Esophagus squamous epithelium (tissue), 5 donors: Measurements from ENCODE around the gene FIGLA. TPM values are rescaled to one million over a fixed set of nuclear protein-coding genes. Genes with fewer than 3 reads are reported as not detected.

Source experiments
- DNase-seq: peaks from one replicate; lab custom pipeline; 2025; lab: John Stamatoyannopoulos, UW
- H3K27ac ChIP-seq, 4 donors: fragments of 200-600 bp; sonication (generic); one replicate each; pipeline ENCODE4 v1.5.1; 2016 to 2019; ENCODE audit warnings: mild to moderate bottlenecking in 1 of 4
- H3K27me3 ChIP-seq, 4 donors: fragments of 200-600 bp; sonication (generic); 1 replicate in 3 of 4; 2 replicates in 1 of 4; pipeline versions ENCODE4 v1.5.1 to v1.6.0; 2017 to 2021; ENCODE audit warnings: antibody characterized with exemption in 1 of 4
- H3K36me3 ChIP-seq, 3 donors: fragments of 200-600 bp; sonication (generic); one replicate each; pipeline ENCODE4 v1.5.1; 2016 to 2019
- H3K4me1 ChIP-seq, 3 donors: fragments of 200-600 bp; sonication (generic); one replicate each; pipeline ENCODE4 v1.5.1; 2017 to 2019
- H3K4me3 ChIP-seq, 4 donors: fragments of 200-600 bp; sonication (generic); 1 replicate in 3 of 4; 2 replicates in 1 of 4; pipeline ENCODE4 v1.5.1; 2016 to 2019; ENCODE audit warnings: mild to moderate bottlenecking in 2 of 4, moderate library complexity in 1 of 4
- H3K9me3 ChIP-seq, 3 donors: fragments of 200-600 bp; sonication (generic); one replicate each; pipeline ENCODE4 v1.5.1; 2016 to 2019
- POLR2A ChIP-seq, 4 donors: fragments of 450-650 bp; IDR thresholded peaks; one replicate each; pipeline ENCODE4 v1.6.1; 2017; ENCODE audit warnings: antibody characterized with exemption in 4 of 4, mild to moderate bottlenecking in 4 of 4, moderate library complexity in 3 of 4
- WGBS, 2 donors: methylation state at CpG; one replicate each; pipeline ENCODE4 v1.1.5; 2018; 5-methylcytosine and 5-hydroxymethylcytosine counted together
- intact Hi-C: fragments of 100-400 bp; cut with DNase I; formaldehyde crosslinking; loops from one replicate; pipeline ENCODE4 v1.15.0; 2022
- total RNA-seq, 4 donors: library from RNA; depleted of rRNA; stranded (reverse); fragments of >200 nt; gene quantifications; one replicate each; pipeline ENCODE4 v1.1.0, GENCODE V29; 2016
- TF ChIP-seq, protein P1 (sequence below), 6 experiments: fragments of 450-650 bp in 4 of 6; fragments of 200-600 bp in 2 of 6; sonication (generic) in 2 of 6; IDR thresholded peaks; one replicate each; pipeline ENCODE4 v1.5.1; 2016 to 2019; ENCODE audit warnings: antibody characterized with exemption in 6 of 6, mild to moderate bottlenecking in 4 of 6, moderate library complexity in 4 of 6
- donor health status: DM: yes; HTN: yes; CAD: no.

The FIGLA gene
- total RNA-seq, 4 donors from 2014 or later = not detected

DNA sequence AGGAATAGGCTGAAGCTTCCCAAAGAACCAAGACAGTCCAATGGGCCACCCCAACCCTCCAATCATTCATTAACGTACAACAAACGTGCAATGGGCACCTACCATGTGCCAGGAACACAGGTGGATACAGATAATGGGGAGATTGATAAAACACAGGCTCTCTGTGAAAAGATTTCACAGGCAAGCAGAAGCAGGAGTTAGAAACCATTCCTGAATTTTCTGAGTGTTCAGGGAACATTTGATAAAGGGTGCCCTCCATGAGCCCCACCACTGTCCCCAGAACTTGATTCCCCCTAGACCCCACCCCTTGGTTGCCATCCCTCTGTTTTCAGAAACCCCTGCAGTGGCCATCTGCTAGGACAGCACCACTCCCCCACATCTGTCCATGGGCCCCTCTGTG, 43.7 kb upstream of the FIGLA start:
- H3K4me1 ChIP-seq = no peaks in the 10 kb centered on the region
- H3K27ac ChIP-seq = no peak overlapping the region
- H3K4me3 ChIP-seq = no peak overlapping the region
- H3K27me3 ChIP-seq = peaks cover 0 to 41% (median 0%) of the 10 kb centered on the region in 4 donors
- 41 to 80% methylated on average over 2 of the region's 2 CpGs for WGBS, 2 donors
- TF ChIP-seq, protein P1, sequence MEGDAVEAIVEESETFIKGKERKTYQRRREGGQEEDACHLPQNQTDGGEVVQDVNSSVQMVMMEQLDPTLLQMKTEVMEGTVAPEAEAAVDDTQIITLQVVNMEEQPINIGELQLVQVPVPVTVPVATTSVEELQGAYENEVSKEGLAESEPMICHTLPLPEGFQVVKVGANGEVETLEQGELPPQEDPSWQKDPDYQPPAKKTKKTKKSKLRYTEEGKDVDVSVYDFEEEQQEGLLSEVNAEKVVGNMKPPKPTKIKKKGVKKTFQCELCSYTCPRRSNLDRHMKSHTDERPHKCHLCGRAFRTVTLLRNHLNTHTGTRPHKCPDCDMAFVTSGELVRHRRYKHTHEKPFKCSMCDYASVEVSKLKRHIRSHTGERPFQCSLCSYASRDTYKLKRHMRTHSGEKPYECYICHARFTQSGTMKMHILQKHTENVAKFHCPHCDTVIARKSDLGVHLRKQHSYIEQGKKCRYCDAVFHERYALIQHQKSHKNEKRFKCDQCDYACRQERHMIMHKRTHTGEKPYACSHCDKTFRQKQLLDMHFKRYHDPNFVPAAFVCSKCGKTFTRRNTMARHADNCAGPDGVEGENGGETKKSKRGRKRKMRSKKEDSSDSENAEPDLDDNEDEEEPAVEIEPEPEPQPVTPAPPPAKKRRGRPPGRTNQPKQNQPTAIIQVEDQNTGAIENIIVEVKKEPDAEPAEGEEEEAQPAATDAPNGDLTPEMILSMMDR (IDR thresholded peaks at IDR 0.05) = no peak
- TF ChIP-seq POLR2A (IDR thresholded peaks at IDR 0.05) = no peak
- H3K9me3 ChIP-seq = no peaks in the 10 kb centered on the region
- intact Hi-C loops = no loop called here
- H3K36me3 ChIP-seq = no peaks in the 10 kb centered on the region
- no peak for DNase-seq

DNA sequence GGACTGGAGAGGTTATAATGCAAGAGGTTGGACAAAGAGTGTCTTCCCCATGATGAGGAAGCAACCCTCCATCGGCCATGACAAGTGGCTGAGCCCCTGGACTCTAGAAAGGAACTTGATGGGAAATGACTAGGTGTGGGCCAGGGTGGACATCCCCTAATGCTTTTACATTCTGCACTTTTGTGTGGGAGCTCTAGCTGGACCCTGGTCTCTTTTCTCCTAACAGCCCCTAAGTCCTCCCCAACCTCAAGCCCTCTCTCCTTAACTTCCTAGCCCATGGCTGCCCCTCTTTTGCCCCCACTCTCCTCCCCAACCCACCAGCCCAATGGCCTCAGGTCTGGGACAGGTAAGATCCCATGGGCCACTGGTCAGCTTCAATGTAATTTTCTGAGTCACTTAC, 42.8 kb upstream of the FIGLA start:
- 54 to 73% methylated on average over 1 of the region's 1 CpG for WGBS, 2 donors
- Histone ChIP-seq H3K27ac (no peak overlapping the region), H3K36me3 (no peaks in the 10 kb centered on the region), H3K9me3 (no peaks in the 10 kb centered on the region), H3K4me1 (no peaks in the 10 kb centered on the region), H3K27me3 (peaks cover 0 to 43% (median 0%) of the 10 kb centered on the region in 4 donors), H3K4me3 (no peak overlapping the region)
- no peak for DNase-seq
- intact Hi-C loops = no loop called here
- TF ChIP-seq POLR2A (IDR thresholded peaks at IDR 0.05) = no peak
- TF ChIP-seq, protein P1 (IDR thresholded peaks at IDR 0.05) = no peak

DNA sequence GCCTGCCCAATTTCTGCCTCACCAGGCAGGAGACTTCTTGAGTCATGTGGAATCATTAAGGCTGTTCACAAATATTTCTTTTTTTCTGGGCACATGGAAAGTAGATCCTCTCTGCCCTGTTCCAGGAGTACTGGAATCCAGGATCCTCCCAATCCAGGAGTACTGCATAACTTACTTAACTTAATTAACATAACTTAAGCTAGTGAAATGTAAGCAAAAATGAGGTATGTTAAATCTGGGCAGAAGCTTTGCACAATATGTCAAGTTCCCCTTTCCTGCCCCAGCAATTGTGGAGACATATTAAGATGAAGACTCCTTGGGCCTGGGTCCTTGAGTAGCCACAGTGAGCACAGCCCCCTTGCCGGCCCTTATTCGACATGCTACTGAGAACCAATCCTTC, 41.9 kb upstream of the FIGLA start:
- DNase-seq = no peak
- Histone ChIP-seq H3K27ac (no peak overlapping the region), H3K27me3 (peaks cover 0 to 45% (median 0%) of the 10 kb centered on the region in 4 donors), H3K9me3 (no peaks in the 10 kb centered on the region), H3K4me3 (no peak overlapping the region), H3K4me1 (no peaks in the 10 kb centered on the region), H3K36me3 (no peaks in the 10 kb centered on the region)
- intact Hi-C loops = no loop called here
- WGBS, 2 donors = 91 to 94% methylated on average over 2 of the region's 2 CpGs
- TF ChIP-seq POLR2A (IDR thresholded peaks at IDR 0.05) = no peak
- TF ChIP-seq, protein P1 (IDR thresholded peaks at IDR 0.05) = no peak

DNA sequence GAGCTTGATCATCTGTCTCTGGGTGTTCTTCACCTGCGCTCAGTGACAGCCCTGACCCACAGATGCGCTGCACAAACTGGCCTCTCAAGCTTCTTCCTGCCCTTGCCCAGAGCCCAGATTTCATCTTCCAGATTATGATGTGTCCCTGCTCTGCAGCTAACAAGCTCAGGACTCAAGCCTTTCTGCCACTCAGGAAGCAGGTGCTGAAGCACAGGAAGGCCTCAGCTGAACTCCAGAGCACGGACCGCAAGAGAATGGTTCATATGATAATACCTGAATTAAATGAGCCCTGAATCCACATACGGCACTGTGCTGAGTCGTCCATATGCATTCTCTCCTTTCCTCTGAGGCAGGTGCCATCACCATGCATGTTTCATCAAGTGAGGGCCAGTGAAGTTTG, 41.4 kb upstream of the FIGLA start:
- intact Hi-C loops = no loop called here
- H3K36me3 ChIP-seq = no peaks in the 10 kb centered on the region

DNA sequence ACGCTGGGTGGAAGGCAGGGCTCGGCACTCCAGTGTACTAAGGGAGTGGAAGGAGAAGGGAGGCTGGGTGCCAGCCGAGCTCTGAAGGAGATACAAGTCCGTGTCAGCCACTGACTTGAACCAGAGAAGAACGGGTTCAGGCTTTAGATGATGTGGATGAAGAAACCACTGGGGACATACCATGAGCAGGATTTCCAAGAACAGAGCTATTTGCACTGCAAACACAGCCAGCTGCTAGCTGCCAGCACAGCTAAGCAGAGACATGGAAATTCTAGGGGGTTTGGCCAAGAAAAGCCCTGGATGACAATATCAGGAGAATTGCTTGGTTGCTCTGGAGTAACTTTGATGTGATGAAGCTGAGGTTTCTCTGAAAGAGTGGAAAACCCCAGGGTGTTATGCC, 39.9 kb upstream of the FIGLA start:
- intact Hi-C loops = no loop called here
- Histone ChIP-seq H3K4me3 (no peak overlapping the region), H3K27me3 (peaks cover 0 to 40% (median 0%) of the 10 kb centered on the region in 4 donors), H3K4me1 (no peaks in the 10 kb centered on the region), H3K36me3 (no peaks in the 10 kb centered on the region), H3K9me3 (no peaks in the 10 kb centered on the region), H3K27ac (no peak overlapping the region)
- no peak for TF ChIP-seq POLR2A (IDR thresholded peaks at IDR 0.05)
- TF ChIP-seq, protein P1 (IDR thresholded peaks at IDR 0.05) = no peak
- no peak for DNase-seq
- WGBS, 2 donors = 63 to 80% methylated on average over 5 of the region's 5 CpGs

More for the DNA sequence above, 41.4 kb upstream of the FIGLA start:
- no peak for DNase-seq
- Histone ChIP-seq H3K4me3 (no peak overlapping the region), H3K27me3 (peaks cover 0 to 45% (median 0%) of the 10 kb centered on the region in 4 donors), H3K9me3 (no peaks in the 10 kb centered on the region), H3K4me1 (no peaks in the 10 kb centered on the region), H3K27ac (no peak overlapping the region)
- TF ChIP-seq POLR2A (IDR thresholded peaks at IDR 0.05) = no peak
- TF ChIP-seq, protein P1 (IDR thresholded peaks at IDR 0.05) = no peak
- 41 to 60% methylated on average over 3 to 6 of the region's 6 CpGs for WGBS, 2 donors
